Neuronal stem cell (in vitro differentiated cells): ENCODE data around the gene BLACAT1.

Source experiments
- DNase-seq: peaks from one replicate; pipeline ENCODE4 v3.0.0-alpha.2; 2013; ENCODE audit warnings: low spot score
- H2AFZ ChIP-seq: one replicate; pipeline ENCODE4 v1.6.1; 2013; ENCODE audit warnings: mild to moderate bottlenecking, low read length, inconsistent platforms
- H2AK5ac ChIP-seq: 2 replicates; pipeline ENCODE4 v1.6.1; 2013; ENCODE audit warnings: low read depth, mild to moderate bottlenecking, inconsistent platforms, low read length, moderate library complexity, mixed read lengths
- H2BK120ac ChIP-seq: 2 replicates; pipeline ENCODE4 v1.6.1; 2013; ENCODE audit warnings: low read depth, mild to moderate bottlenecking, inconsistent platforms, low read length, moderate library complexity, mixed read lengths
- H2BK12ac ChIP-seq: one replicate; pipeline ENCODE4 v1.6.1; 2013; ENCODE audit warnings: low read length, inconsistent platforms
- H2BK15ac ChIP-seq: 2 replicates; pipeline ENCODE4 v1.6.1; 2013; ENCODE audit warnings: mild to moderate bottlenecking, low read length, inconsistent platforms, mixed read lengths
- H2BK5ac ChIP-seq: one replicate; pipeline ENCODE4 v1.6.1; 2013; ENCODE audit warnings: inconsistent platforms, mild to moderate bottlenecking, low read length, moderate library complexity
- H3K14ac ChIP-seq: one replicate; pipeline ENCODE4 v1.6.1; 2013; ENCODE audit warnings: low read length, inconsistent platforms
- H3K18ac ChIP-seq: 2 replicates; pipeline ENCODE4 v1.6.1; 2013; ENCODE audit warnings: low read length, inconsistent platforms
- H3K23ac ChIP-seq: 2 replicates; pipeline ENCODE4 v1.6.1; 2013; ENCODE audit warnings: low read depth, mild to moderate bottlenecking, mixed read lengths, low read length, inconsistent platforms; ENCODE audit not compliant: poor library complexity
- H3K27ac ChIP-seq: replicated peaks from 3 replicates; pipeline ENCODE4 v1.5.1; 2013; ENCODE audit warnings: low read length, inconsistent platforms
- H3K27me3 ChIP-seq, 3 experiments: 2 replicates each; pipeline ENCODE4 v1.6.1; 2013; ENCODE audit warnings: low read length in 3 of 3, mild to moderate bottlenecking in 2 of 3, inconsistent platforms in 1 of 3, low read depth in 1 of 3, mixed read lengths in 1 of 3, moderate library complexity in 1 of 3; ENCODE audit not compliant: control insufficient read depth in 3 of 3, insufficient read depth in 3 of 3
- H3K36me3 ChIP-seq, 2 donors: replicated peaks in 1 of 2; 2 replicates each; pipeline ENCODE4 v1.6.1; 2013; ENCODE audit warnings: low read length in 2 of 2; ENCODE audit not compliant: control insufficient read depth in 2 of 2, insufficient read depth in 2 of 2
- H3K4ac ChIP-seq: 2 replicates; pipeline ENCODE4 v1.6.1; 2013; ENCODE audit warnings: inconsistent platforms, mild to moderate bottlenecking, low read length, moderate library complexity
- H3K4me1 ChIP-seq, 2 donors: 1 replicate in 1 of 2; 2 replicates in 1 of 2; pipeline ENCODE4 v1.6.1; 2013; ENCODE audit warnings: low read length in 2 of 2, low read depth in 1 of 2; ENCODE audit not compliant: control insufficient read depth in 2 of 2, insufficient read depth in 1 of 2
- H3K4me2 ChIP-seq: one replicate; pipeline ENCODE4 v1.6.1; 2013; ENCODE audit warnings: mild to moderate bottlenecking, low read length, inconsistent platforms; ENCODE audit not compliant: insufficient read depth, poor library complexity, severe bottlenecking
- H3K4me3 ChIP-seq, 2 donors: 2 replicates each; pipeline ENCODE4 v1.5.1; 2013; ENCODE audit warnings: low read length in 2 of 2, mild to moderate bottlenecking in 2 of 2, inconsistent platforms in 1 of 2, moderate library complexity in 1 of 2
- H3K79me1 ChIP-seq: one replicate; pipeline ENCODE4 v1.6.1; 2013; ENCODE audit warnings: low read depth, mild to moderate bottlenecking, inconsistent platforms, low read length, moderate library complexity
- H3K9ac ChIP-seq: one replicate; pipeline ENCODE4 v1.6.1; 2013; ENCODE audit warnings: mild to moderate bottlenecking, low read depth, low read length, inconsistent platforms; ENCODE audit not compliant: poor library complexity
- H3K9me3 ChIP-seq, 2 donors: replicated peaks in 1 of 2; 2 replicates each; pipeline versions ENCODE3 to v1.6.1; 2013; ENCODE audit warnings: low read length in 2 of 2, mild to moderate bottlenecking in 2 of 2, inconsistent platforms in 1 of 2, low read depth in 1 of 2, mixed read lengths in 1 of 2, moderate library complexity in 1 of 2; ENCODE audit not compliant: control insufficient read depth in 2 of 2, insufficient read depth in 1 of 2
- H4K8ac ChIP-seq: one replicate; pipeline ENCODE4 v1.6.1; 2013; ENCODE audit warnings: low read depth, mild to moderate bottlenecking, inconsistent platforms, low read length, moderate library complexity
- H4K91ac ChIP-seq: one replicate; pipeline ENCODE4 v1.6.1; 2013; ENCODE audit warnings: low read length, low read depth, mild to moderate bottlenecking, inconsistent platforms; ENCODE audit not compliant: poor library complexity
- WGBS, 2 donors: extraction: QIAGEN DNeasy Blood & Tissue Kit; methylation state at CpG; one replicate each; pipeline ENCODE4 v1.1.7; 2013; ENCODE audit warnings: missing lambda C conversion rate in 2 of 2, mixed read lengths in 1 of 2; ENCODE audit not compliant: insufficient read length in 2 of 2, insufficient replicate concordance in 1 of 2; ENCODE audit errors: extremely low coverage in 2 of 2; 5-methylcytosine and 5-hydroxymethylcytosine counted together

The BLACAT1 gene

GRCh38 chr1:205475855-205476254 is 20.0 kb upstream of the BLACAT1 start:
- H3K4me3 ChIP-seq: no peak overlapping the region
- peaks cover 0 to 2% of the 10 kb centered on the region in 2 donors for H3K36me3 ChIP-seq
- H2BK120ac ChIP-seq: no peak overlapping the region
- no peak overlapping the region for H3K23ac ChIP-seq
- WGBS, 2 donors: no CpG with 5 or more reads among the region's 1 CpG
- H3K4me1 ChIP-seq: peaks cover 0 to 5% of the 10 kb centered on the region in 2 donors
- no peak for DNase-seq
- no peak overlapping the region for H2BK15ac ChIP-seq
- H4K8ac ChIP-seq: no peak overlapping the region
- no peak overlapping the region for H3K9ac ChIP-seq
- H3K4ac ChIP-seq: no peak overlapping the region
- no peak overlapping the region for H2BK12ac ChIP-seq
- no peak overlapping the region for H3K4me2 ChIP-seq
- H3K27ac ChIP-seq: no peak overlapping the region
- H3K79me1 ChIP-seq: peaks cover 2% of the 10 kb centered on the region
- H2AFZ ChIP-seq: no peak overlapping the region
- H3K9me3 ChIP-seq: peaks cover 0 to 3% of the 10 kb centered on the region in 2 donors
- H3K18ac ChIP-seq: no peak overlapping the region
- no peak overlapping the region for H2AK5ac ChIP-seq
- no peak overlapping the region for H4K91ac ChIP-seq
- no peak overlapping the region for H2BK5ac ChIP-seq
- H3K14ac ChIP-seq: no peak overlapping the region
- peaks cover 0 to 7% (median 2%) of the 10 kb centered on the region in 3 experiments for H3K27me3 ChIP-seq

GRCh38 chr1:205474571-205474970 is 18.7 kb upstream of the BLACAT1 start:
- no peak overlapping the region for H3K4me2 ChIP-seq
- H4K91ac ChIP-seq: no peak overlapping the region
- H3K18ac ChIP-seq: no peak overlapping the region
- WGBS, 2 donors: no CpG with 5 or more reads among the region's 3 CpGs
- peaks cover 0 to 3% of the 10 kb centered on the region in 2 donors for H3K9me3 ChIP-seq
- no peak overlapping the region for H3K27ac ChIP-seq
- peaks cover 0 to 3% (median 2%) of the 10 kb centered on the region in 3 experiments for H3K27me3 ChIP-seq
- no peak overlapping the region for H3K14ac ChIP-seq
- no peak overlapping the region for H3K4me3 ChIP-seq
- H3K4me1 ChIP-seq: peaks cover 0 to 5% of the 10 kb centered on the region in 2 donors
- H3K23ac ChIP-seq: no peak overlapping the region
- H2AFZ ChIP-seq: no peak overlapping the region
- no peak overlapping the region for H2BK15ac ChIP-seq
- no peak for DNase-seq
- no peak overlapping the region for H3K4ac ChIP-seq
- H3K9ac ChIP-seq: no peak overlapping the region
- no peak overlapping the region for H2BK5ac ChIP-seq
- H3K79me1 ChIP-seq: peaks cover 2% of the 10 kb centered on the region
- H2BK12ac ChIP-seq: no peak overlapping the region
- no peak overlapping the region for H2AK5ac ChIP-seq
- H3K36me3 ChIP-seq: peaks cover 0 to 2% of the 10 kb centered on the region in 2 donors
- no peak overlapping the region for H2BK120ac ChIP-seq
- no peak overlapping the region for H4K8ac ChIP-seq

GRCh38 chr1:205473966-205474365 is 18.1 kb upstream of the BLACAT1 start:
- H3K4me2 ChIP-seq: no peak overlapping the region
- H2AK5ac ChIP-seq: peak overlapping the region; percentile 69
- H2AFZ ChIP-seq: no peak overlapping the region
- DNase-seq: no peak
- no peak overlapping the region for H2BK15ac ChIP-seq
- no peak overlapping the region for H2BK120ac ChIP-seq
- H3K9ac ChIP-seq: no peak overlapping the region
- no peak overlapping the region for H3K14ac ChIP-seq
- H4K8ac ChIP-seq: no peak overlapping the region
- H3K9me3 ChIP-seq: peaks cover 0 to 3% of the 10 kb centered on the region in 2 donors
- peaks cover 0 to 6% of the 10 kb centered on the region in 2 donors for H3K4me1 ChIP-seq
- H3K18ac ChIP-seq: no peak overlapping the region
- no peak overlapping the region for H2BK12ac ChIP-seq
- H4K91ac ChIP-seq: no peak overlapping the region
- H3K27ac ChIP-seq: no peak overlapping the region
- no peak overlapping the region for H2BK5ac ChIP-seq
- H3K4ac ChIP-seq: no peak overlapping the region
- peaks cover 0 to 3% (median 2%) of the 10 kb centered on the region in 3 experiments for H3K27me3 ChIP-seq
- H3K36me3 ChIP-seq: peaks cover 0 to 2% of the 10 kb centered on the region in 2 donors
- WGBS, 2 donors: no CpG with 5 or more reads among the region's 7 CpGs
- no peak overlapping the region for H3K4me3 ChIP-seq
- peaks cover 2% of the 10 kb centered on the region for H3K79me1 ChIP-seq
- no peak overlapping the region for H3K23ac ChIP-seq

- Histone ChIP-seq H3K9me3 (peaks cover 0 to 3% of the 10 kb centered on the region in 2 donors), H3K4ac (no peak overlapping the region), H3K4me3 (no peak overlapping the region), H3K4me1 (peaks cover 0 to 6% of the 10 kb centered on the region in 2 donors), H2BK12ac (no peak overlapping the region), H2BK5ac (no peak overlapping the region), H4K91ac (no peak overlapping the region), H3K79me1 (peaks cover 2% of the 10 kb centered on the region), H2AK5ac (peak overlapping the region; percentile 69), H3K4me2 (no peak overlapping the region), H2AFZ (no peak overlapping the region), H3K36me3 (peaks cover 0 to 2% of the 10 kb centered on the region in 2 donors), H3K9ac (no peak overlapping the region), H3K23ac (no peak overlapping the region), H3K14ac (no peak overlapping the region), H2BK120ac (no peak overlapping the region), H4K8ac (no peak overlapping the region), H3K27ac (no peak overlapping the region), H3K27me3 (peaks cover 0 to 6% (median 2%) of the 10 kb centered on the region in 3 experiments), H3K18ac (no peak overlapping the region), H2BK15ac (no peak overlapping the region)
- WGBS, 2 donors: no CpG with 5 or more reads among the region's 4 CpGs
- DNase-seq: no peak
These were observed 17.6 kb upstream of the BLACAT1 start for GRCh38 chr1:205473475-205473874.
